HUES48 (cell line): Measurements from ENCODE around the gene PHOX2A.

Source experiments
- H3K27ac ChIP-seq: one replicate; pipeline ENCODE4 v1.7.0; 2013; ENCODE audit warnings: low read depth, low read length, inconsistent platforms
- H3K27me3 ChIP-seq: 2 replicates; pipeline ENCODE4 v1.6.1; 2013; ENCODE audit warnings: mild to moderate bottlenecking, low read length; ENCODE audit not compliant: control insufficient read depth, insufficient read depth
- H3K36me3 ChIP-seq: 2 replicates; pipeline ENCODE4 v1.6.1; 2013; ENCODE audit warnings: low read length; ENCODE audit not compliant: control insufficient read depth, insufficient read depth
- H3K4me1 ChIP-seq: 2 replicates; pipeline ENCODE4 v1.6.1; 2013; ENCODE audit warnings: mild to moderate bottlenecking, low read length; ENCODE audit not compliant: control insufficient read depth, insufficient read depth
- H3K4me3 ChIP-seq: 2 replicates; pipeline ENCODE4 v1.5.1; 2013; ENCODE audit warnings: mild to moderate bottlenecking, low read depth, low read length
- H3K9ac ChIP-seq: 2 replicates; pipeline ENCODE4 v1.6.1; 2013; ENCODE audit warnings: mild to moderate bottlenecking, low read depth, low read length, moderate library complexity
- H3K9me3 ChIP-seq: 2 replicates; pipeline ENCODE4 v1.6.1; 2013; ENCODE audit warnings: low read length; ENCODE audit not compliant: control insufficient read depth, insufficient read depth

The PHOX2A gene

DNA sequence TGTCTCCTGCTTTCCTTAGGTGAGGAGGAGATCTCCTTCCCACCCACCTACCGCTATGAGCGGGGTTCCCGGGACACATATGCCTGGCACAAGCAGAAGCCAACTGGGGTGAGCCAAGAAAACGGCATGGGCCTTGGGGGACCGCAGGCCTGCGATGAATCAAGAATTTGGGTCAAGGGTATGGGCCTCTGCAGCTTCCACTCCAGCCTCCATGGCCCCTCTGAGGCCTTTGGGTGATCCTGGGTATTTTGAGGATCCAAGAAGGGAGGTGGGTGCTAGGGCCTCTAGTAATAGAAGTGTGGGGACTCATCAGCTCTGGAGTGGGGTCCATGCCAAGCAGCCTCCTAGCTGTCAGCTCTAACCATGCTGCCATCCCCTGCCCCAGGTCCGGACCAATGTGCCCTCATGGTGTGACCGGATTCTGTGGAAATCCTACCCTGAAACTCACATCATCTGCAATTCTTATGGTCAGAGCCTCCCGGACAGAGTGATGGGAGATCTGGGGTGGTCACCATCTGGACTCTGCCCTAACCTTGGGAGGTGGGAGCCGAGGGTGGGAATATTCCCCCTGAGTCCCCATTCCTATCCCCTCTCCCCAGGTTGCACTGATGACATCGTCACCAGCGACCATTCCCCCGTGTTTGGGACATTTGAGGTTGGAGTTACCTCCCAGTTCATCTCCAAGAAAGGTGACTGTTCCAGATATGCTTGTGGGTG lies 10.8 kb downstream of the PHOX2A start:
- peaks cover 94% of the 10 kb centered on the region for H3K36me3 ChIP-seq
- H3K27me3 ChIP-seq, result no peaks in the 10 kb centered on the region
- no peaks in the 10 kb centered on the region for H3K9me3 ChIP-seq
- H3K4me1 ChIP-seq, result peaks cover 5% of the 10 kb centered on the region; the same call in 1 of the 2 replicates
- no peak overlapping the region for H3K9ac ChIP-seq
- no peak overlapping the region for H3K4me3 ChIP-seq
- H3K27ac ChIP-seq, result no peak overlapping the region

DNA sequence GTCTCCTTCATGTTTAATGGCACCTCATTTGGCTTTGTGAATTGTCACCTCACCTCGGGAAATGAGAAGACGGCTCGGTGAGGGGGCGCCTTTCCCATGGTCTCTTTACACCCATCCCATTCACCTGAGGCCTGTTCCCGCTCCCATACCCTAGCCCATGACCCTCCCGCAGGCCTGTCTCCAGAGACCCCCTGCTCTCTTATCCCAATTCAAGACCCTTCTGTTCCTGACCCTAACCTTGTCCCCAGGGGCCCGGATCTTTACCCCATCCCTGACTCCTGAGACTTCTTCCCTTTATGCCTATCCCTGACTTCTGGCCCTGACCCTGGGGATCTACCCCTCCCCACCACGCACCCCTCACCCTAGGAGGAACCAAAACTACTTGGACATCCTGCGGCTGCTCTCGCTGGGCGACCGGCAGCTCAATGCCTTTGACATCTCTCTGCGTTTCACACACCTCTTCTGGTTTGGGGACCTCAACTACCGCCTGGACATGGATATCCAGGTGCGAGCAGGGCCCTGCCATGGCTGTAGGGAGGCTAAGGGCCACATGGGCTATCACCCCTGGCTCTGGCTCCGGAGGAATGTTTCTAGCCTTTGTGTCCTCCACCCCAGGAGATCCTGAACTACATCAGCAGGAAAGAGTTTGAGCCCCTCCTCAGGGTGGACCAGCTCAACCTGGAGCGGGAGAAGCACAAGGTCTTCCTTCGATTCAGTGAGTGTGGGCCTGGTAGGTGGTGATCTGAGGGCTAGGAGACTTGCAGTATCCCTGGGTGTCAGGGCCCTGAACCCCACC lies 11.5 kb downstream of the PHOX2A start:
- Histone ChIP-seq H3K9me3 (no peaks in the 10 kb centered on the region), H3K4me3 (no peak overlapping the region), H3K27ac (no peak overlapping the region), H3K9ac (no peak overlapping the region), H3K36me3 (peaks cover 94% of the 10 kb centered on the region), H3K4me1 (peaks cover under 1% of the 10 kb centered on the region; the same call in 1 of the 2 replicates), H3K27me3 (no peaks in the 10 kb centered on the region)

DNA sequence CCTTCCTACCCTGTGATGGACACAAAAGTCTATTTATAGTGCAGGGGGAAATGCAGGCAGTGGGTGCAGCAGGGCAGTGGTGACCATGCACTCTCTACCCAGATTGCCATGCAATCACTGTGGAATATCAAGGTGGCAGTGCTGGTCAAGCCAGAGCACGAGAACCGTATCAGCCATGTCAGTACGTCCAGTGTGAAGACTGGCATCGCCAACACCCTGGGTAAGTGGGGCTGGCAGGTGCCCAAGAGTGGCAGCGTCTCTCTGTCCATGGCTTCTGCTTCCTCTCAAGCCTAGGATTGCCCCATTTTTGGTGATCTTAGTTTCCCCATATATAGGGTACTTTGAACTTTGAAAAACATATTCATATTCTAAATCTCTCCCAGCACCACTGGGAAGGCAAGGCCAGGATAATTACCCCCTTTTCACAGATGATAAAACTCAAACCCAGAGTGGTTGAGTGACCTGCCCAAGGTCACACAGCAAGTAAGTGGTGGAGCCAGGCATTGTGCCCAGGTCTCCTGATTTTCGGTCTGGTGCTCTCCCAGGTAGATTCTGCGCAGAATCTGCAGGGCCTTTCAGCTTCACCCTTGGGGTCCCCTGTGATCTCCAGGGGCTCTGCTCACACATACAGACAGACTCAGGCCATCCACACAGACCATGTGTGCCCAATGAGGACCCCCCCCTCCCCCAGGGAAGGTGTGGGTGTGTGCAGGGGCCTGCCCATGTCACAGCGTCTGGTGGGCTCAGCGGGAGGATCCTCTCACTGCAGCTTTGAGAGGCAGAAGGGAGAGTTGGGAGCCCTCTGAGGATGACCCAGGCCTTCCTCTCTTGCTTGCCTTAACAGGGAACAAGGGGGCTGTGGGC lies 12.3 kb downstream of the PHOX2A start:
- H3K9me3 ChIP-seq, result no peaks in the 10 kb centered on the region
- H3K4me1 ChIP-seq, result no peaks in the 10 kb centered on the region
- no peak overlapping the region for H3K27ac ChIP-seq
- no peak overlapping the region for H3K9ac ChIP-seq
- peaks cover 89% of the 10 kb centered on the region for H3K36me3 ChIP-seq
- no peak overlapping the region for H3K4me3 ChIP-seq
- no peaks in the 10 kb centered on the region for H3K27me3 ChIP-seq

DNA sequence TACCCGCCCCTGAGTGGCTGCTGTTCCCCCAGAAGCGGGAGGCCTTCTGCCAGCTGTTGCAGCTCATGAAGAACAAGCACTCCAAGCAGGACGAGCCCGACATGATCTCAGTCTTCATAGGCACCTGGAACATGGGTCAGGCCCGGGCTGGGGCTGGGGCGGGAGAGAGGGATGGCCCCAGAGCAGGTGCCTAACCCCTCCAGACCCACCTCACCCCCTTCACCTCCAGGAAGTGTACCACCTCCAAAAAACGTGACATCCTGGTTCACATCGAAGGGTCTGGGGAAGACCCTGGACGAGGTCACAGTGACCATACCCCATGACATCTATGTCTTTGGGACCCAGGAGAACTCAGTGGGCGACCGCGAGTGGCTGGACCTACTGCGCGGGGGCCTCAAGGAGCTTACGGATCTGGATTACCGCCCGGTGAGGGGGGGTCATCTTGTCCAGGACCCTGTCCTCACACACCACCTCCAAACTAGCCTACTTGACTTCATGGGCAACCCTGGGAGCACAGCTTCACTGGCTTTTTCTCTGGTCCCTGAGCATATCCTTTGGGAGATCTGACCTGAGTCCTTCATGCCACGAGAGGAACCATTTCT lies 13.1 kb downstream of the PHOX2A start:
- Histone ChIP-seq H3K4me3 (no peak overlapping the region), H3K27ac (no peak overlapping the region), H3K9ac (no peak overlapping the region), H3K27me3 (no peaks in the 10 kb centered on the region), H3K9me3 (no peaks in the 10 kb centered on the region), H3K4me1 (no peaks in the 10 kb centered on the region), H3K36me3 (peaks cover 82% of the 10 kb centered on the region)

DNA sequence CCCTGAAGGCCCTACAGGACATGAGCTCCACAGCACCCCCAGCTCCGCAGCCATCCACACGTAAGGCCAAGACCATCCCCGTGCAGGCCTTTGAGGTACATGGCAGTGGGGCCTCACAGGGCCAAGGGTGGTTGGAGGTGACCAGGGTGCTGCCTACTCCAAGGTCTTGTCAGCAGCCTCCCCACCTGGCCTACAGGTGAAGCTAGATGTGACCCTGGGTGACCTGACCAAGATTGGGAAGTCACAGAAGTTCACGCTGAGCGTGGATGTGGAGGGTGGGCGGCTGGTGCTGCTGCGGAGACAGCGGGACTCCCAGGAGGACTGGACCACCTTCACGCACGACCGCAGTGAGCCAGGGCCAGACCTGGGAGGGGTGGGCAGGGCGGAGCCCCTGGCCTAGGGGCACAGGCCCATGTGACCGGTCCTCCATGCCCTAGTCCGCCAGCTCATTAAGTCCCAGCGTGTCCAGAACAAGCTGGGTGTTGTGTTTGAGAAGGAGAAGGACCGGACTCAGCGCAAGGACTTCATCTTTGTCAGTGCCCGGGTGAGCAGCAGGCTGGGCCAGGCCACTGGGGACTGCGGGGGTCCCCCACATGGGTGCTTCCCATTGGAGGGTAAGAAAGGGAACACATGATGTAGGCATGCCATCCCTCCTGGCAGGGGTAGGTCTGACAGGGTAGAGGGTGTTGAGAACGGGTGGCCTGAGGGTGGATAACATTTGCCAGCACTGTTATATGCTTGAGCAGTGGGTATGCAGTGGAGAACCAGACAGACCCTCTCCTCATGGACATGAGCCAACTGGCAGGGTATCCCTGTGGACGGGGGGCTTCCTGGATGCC lies 13.8 kb downstream of the PHOX2A start:
- no peak overlapping the region for H3K4me3 ChIP-seq
- no peak overlapping the region for H3K9ac ChIP-seq
- H3K36me3 ChIP-seq, result peaks cover 76% of the 10 kb centered on the region
- H3K9me3 ChIP-seq, result no peaks in the 10 kb centered on the region
- H3K27me3 ChIP-seq, result no peaks in the 10 kb centered on the region
- H3K27ac ChIP-seq, result no peak overlapping the region
- 0 out of 2 replicates have a peak, but pooled peaks cover 2% of the 10 kb centered on the region for H3K4me1 ChIP-seq

DNA sequence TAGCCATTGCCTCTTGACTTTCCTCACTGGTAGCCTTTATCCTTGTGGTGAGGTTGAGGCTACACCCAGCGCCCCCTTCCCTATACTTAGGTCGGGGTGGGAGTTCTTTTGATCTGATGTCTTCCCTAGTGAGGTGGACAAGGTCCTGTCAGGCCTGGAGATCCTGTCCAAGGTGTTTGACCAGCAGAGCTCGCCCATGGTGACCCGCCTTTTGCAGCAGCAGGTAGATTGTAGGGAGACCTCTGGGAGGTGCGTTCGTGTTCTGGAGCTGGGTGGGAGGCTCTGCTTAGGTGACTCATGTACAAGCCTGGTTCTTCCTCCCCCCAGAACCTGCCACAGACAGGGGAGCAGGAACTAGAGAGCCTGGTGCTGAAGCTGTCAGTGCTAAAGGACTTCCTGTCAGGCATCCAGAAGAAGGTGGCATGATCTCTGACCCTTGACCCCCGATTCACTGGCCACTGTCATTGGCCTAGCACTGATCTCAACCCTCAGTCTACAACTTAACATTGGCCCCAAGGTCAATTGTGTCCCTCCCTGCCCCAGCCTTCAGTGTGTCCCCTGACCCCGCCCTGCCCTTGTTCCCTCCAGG lies 14.5 kb downstream of the PHOX2A start:
- no peak overlapping the region for H3K27ac ChIP-seq
- H3K9ac ChIP-seq, result no peak overlapping the region
- H3K4me1 ChIP-seq, result 0 out of 2 replicates have a peak, but pooled peaks cover 2% of the 10 kb centered on the region
- H3K36me3 ChIP-seq, result peaks cover 69% of the 10 kb centered on the region
- no peaks in the 10 kb centered on the region for H3K9me3 ChIP-seq
- no peaks in the 10 kb centered on the region for H3K27me3 ChIP-seq
- H3K4me3 ChIP-seq, result no peak overlapping the region

DNA sequence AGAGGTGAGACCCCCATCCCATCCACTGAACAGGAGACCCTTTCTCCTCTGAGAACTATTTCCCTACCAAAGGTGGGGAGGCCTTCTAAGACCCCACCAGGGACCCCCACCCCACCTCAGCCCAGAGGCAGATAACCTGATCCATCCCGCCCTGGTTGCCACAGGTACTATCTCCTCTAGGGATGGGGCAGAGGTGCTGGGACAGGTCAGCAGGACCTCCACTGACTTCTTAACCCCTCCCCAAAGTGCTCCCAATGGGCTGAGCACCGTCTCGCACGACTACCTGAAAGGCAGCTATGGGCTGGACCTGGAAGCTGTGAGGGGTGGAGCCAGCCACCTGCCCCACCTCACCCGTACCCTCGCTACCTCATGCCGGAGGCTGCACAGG lies 15.1 kb downstream of the PHOX2A start:
- H3K36me3 ChIP-seq, result peaks cover 63% of the 10 kb centered on the region
- no peak overlapping the region for H3K4me3 ChIP-seq
- no peaks in the 10 kb centered on the region for H3K9me3 ChIP-seq
- no peaks in the 10 kb centered on the region for H3K27me3 ChIP-seq
- no peak overlapping the region for H3K27ac ChIP-seq
- no peak overlapping the region for H3K9ac ChIP-seq
- H3K4me1 ChIP-seq, result 0 out of 2 replicates have a peak, but pooled peaks cover 2% of the 10 kb centered on the region

DNA sequence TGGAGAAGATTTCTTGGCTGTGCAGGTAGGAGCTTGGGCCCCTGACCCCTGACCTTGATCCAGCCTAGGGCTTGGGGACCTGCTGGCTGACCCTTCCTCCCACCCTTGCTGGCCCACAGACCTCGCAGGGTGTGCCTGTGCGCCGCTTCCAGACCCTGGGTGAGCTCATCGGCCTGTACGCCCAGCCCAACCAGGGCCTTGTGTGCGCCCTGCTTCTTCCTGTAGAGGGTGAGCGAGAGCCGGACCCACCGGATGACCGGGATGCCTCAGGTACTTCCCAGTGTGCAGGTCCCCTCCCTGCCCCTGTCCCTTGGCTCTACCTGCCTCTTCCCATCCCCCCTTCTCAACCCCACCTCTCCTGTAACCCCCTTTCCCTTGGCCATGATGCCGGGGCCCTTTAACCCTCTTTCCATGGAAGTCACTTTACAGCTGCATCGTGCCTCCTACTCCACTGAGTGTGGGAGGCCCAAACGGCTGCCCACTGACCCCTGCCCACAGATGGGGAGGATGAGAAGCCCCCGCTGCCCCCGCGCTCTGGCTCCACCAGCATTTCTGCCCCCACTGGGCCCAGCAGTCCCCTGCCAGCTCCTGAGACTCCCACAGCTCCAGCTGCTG lies 15.6 kb downstream of the PHOX2A start:
- no peak overlapping the region for H3K9ac ChIP-seq
- peaks cover 58% of the 10 kb centered on the region for H3K36me3 ChIP-seq

DNA sequence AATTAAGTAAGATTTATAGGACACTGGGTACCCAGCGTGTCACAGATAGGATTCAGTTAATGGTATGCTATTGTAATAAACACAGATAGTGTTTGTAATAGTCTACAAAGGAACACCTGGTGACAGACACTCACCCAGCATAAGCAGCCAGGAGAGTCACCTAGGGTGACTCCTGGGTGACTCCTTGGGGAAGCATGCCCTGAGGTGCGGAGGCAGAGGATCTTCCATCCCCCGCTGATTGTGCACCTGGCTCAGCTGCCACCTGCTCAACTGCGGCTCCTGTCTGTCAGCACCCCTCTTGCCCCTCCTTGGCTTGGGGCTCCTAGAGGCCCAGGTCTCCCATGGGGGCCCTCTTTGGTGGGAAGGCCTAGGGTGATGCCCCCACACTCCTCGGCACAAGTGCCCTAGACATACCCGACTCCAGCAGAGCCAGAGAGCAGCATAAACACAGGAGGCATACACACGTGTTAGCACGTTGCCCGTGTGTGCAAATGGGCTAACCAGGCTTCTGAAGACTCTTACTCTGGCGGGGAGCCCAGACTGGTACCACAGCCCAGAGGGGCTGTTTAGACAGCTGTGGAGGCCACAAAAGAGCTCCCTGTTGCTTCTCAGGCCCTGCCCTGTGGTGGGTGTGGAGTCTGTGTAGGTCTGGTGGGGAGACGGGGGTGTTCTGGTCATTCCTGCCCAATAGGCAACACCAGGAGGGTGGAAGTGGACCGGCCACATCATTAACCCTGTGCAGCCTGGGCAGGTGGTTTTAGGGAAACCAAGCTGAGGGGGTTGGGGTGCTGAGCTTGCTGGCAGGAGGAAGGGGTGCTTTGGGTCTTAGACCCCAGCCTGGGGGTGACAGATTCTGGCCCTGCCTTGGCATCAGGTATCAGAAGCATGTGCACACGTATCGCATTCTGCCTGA lies 16.4 kb downstream of the PHOX2A start:
- Histone ChIP-seq H3K4me3 (no peak overlapping the region), H3K36me3 (peaks cover 51% of the 10 kb centered on the region), H3K4me1 (peaks cover 6% of the 10 kb centered on the region), H3K9ac (no peak overlapping the region), H3K9me3 (no peaks in the 10 kb centered on the region), H3K27me3 (no peaks in the 10 kb centered on the region), H3K27ac (no peak overlapping the region)

More for the DNA sequence above, 15.6 kb downstream of the PHOX2A start:
- Histone ChIP-seq H3K4me1 (0 out of 2 replicates have a peak, but pooled peaks cover 2% of the 10 kb centered on the region), H3K4me3 (no peak overlapping the region), H3K27ac (no peak overlapping the region), H3K27me3 (no peaks in the 10 kb centered on the region), H3K9me3 (no peaks in the 10 kb centered on the region)
